ENCODE data around the gene TSPAN5.

DNA sequence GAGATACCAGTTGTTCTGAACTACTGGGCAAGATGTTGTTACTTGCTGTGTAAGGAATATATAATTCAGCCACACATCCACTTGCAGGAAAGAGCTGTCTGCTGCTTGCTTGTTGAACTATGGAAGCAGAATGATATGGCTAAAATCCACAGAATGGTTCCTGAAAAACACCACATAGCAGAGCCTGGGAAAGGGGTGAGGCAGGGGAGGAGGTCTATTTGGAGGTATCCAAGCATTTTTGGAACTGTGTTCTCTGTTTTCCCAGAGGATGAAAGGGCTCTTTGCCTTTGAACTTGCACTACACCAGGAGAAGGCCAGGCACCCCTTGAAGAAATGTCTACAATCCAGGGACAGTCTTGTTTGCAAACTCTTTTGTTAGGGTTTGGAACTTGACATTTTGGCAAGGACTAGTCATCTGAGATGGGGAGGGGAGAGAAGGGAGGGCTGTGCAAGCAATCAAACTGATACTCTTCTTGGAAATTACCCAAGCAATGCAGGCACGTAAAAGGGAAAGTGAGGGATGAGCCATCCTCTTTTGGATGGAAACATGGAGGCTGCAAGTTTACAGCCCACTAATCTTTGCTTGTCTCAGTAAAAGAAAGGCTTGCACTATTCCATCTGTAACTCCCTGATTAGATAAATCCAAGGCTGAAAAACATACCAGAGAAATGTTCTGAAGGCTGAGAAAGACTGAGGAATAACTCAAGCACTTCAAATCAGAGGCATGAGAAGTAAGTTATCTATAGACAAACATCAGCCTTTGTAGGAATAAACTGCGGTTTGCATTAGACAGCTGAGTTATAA lies 141.0 kb downstream of the TSPAN5 start:
- TF ChIP-seq, protein P1, sequence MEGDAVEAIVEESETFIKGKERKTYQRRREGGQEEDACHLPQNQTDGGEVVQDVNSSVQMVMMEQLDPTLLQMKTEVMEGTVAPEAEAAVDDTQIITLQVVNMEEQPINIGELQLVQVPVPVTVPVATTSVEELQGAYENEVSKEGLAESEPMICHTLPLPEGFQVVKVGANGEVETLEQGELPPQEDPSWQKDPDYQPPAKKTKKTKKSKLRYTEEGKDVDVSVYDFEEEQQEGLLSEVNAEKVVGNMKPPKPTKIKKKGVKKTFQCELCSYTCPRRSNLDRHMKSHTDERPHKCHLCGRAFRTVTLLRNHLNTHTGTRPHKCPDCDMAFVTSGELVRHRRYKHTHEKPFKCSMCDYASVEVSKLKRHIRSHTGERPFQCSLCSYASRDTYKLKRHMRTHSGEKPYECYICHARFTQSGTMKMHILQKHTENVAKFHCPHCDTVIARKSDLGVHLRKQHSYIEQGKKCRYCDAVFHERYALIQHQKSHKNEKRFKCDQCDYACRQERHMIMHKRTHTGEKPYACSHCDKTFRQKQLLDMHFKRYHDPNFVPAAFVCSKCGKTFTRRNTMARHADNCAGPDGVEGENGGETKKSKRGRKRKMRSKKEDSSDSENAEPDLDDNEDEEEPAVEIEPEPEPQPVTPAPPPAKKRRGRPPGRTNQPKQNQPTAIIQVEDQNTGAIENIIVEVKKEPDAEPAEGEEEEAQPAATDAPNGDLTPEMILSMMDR (conservative IDR thresholded peaks at IDR 0.05; ENCODE audit: low read depth, low read length): no peak
- no peak for TF ChIP-seq EZH2phosphoT487 (IDR thresholded peaks at IDR 0.05; ENCODE audit: borderline replicate concordance, low read length)
